HS-27A (cell line): Measurements from ENCODE around the gene CCDC171.
"Not testable (repeated sequence)": the region's sequence is repeated elsewhere in the genome, so short reads cannot be mapped to it uniquely, and the experiment has no call there.

ENCODE experiments used
- DNase-seq: peaks from one replicate; pipeline ENCODE4 v3.0.0-alpha.2; 2012; ENCODE audit warnings: low read depth, missing footprints

The CCDC171 gene

DNA sequence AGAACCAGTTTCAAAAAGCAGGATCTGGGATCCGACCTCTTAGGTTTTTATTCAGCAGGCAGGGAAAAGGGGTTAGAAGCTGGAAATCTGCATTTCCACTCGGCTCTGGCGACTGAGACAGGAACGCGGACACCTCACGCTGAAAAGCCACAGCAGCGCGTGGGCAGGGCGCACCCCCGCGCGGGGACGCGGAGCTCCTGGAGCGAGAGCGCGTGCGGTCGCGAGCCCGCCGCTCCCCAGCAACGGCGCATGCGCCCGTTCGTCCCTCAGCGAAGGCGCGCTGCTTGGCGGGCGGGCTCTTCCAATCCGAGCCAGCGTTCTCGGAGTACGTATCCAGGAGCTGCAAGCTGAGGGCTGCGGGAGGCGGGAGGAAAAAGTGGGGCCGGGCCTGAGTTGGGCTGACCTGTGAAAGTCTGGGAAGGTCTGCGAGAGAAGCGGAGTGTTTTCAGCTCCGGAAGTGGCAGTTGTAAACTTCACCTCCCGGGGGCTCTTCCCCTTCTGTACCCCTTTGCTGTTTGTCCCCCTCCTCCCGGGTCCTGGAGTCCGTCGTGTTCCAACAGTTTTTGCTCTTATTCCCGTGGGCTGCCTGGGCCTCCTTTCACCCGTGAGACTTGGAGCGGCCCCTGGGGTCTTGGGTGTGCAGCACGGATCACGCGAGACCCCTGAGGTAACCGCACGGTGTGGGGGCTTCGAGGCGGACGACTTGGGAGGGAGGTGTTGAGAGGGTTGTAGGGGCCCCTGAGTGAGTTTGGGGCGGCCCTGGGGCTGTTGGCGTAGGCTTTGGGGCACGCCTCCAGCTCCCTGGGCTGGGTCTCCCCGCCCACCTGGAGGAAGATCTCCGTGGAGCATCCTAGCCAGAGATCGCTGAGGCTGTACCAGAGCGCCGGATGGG, at the start of gene CCDC171:
Gene CCDC171 (plus strand): TSS at position 408 of the 892 bp plus-strand sequence. CDS start 11,046 bp downstream, outside the sequence.
- peak; percentile 64 for DNase-seq

DNA sequence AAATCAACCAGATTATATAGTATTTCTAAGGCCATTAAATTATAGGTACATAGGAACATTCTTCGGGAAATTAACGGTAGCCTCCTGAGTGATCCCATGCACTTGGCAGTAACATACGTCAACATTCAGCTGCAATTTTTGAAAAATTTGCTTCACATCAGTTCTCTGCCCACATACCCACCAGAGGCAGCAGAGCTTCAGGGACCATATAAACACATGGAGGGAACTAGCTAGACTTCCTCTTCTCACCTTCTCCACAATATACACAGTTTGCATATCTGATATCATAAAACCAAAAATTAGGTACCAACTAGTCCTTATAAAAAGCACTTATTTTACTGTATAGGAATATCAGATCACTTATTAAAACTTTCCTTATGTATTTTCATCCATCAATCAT, 46.9 kb upstream of the CCDC171 start:
- no peak for DNase-seq

DNA sequence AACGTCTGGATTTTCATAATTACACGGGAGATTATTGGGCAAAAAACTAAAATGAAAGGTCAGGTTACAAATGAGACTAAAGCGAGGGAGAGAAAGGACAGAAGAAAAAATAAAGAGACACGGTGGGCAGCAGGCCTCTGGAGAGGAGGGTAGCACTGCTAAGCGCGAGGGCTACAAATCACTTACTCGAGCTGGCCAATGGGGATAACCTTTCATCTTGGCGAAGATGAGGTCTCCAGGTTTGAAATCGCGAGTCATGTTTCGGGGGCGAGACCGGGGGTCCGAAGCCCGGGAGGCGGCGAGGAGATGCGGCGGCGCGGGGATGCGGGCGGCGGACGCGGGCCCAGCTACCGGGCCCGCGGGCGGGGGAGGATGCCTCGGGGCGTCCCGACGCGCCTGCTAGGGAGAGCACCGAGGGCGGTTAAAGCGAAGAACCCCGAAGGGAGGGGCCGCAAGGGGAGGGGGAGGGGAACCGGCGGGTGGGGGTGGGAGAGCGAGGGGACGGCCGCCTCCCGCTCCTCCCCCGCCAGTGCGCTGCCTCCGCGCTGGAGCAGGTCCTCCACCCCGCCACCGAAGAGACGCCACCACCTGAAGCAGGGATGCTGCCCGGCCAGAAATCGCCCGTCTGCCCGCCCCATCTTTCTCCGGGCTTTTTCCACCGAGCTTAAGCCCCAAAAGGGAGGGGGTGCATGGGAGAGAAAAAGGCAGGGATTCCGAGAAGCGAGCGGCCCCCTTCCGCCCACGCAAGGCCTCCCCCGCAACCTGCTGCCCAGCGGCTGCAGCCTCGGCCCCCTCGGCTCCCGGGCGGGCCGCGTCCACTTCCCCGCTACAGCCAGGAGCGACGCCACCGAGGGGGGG, 42.7 kb upstream of the CCDC171 start:
- no peak for DNase-seq

DNA sequence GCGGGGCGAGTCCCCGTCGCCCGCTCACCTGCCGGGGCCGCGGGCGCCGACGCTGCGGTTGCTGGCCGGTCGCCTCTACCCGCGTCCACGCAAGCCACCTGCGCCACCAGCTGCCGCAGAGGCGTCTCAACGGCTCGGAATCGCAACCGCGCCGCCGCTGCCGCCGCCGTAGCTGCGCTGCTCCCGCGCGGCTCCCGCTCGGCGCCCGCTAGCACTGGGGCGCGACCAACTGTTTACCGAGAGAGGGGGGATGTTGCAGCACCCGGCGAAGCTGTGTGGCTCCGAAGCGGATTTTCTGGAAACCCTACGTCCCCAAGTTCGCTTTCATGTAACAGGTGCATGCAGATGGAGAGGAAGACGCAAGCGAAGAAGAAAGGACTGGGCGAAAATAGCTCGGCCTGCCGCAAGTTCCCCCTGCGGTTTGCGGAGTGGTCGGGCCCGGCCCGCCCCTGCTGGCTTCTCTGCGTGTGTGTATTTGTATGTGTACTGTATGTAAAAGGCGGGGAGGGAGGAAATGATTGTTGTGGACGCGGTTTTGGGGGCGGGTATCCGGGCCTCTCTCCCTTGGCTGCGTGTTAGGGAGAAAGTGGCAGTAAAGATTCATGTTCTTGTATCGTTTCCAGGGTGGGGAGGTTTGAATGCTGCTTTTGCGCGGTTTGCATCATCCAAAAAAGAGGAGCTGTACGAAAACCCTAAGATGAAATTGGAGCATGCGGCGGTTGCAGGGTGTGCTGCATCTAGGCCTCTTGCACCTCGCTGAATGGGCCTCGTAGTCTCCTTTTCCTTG, 41.9 kb upstream of the CCDC171 start, which contains the start of gene PSIP1:
Gene PSIP1 (minus strand): TSS at position 182 of the 787 bp plus-strand sequence. CDS start 782 bp downstream, outside the sequence.
- peak; percentile 49 for DNase-seq

DNA sequence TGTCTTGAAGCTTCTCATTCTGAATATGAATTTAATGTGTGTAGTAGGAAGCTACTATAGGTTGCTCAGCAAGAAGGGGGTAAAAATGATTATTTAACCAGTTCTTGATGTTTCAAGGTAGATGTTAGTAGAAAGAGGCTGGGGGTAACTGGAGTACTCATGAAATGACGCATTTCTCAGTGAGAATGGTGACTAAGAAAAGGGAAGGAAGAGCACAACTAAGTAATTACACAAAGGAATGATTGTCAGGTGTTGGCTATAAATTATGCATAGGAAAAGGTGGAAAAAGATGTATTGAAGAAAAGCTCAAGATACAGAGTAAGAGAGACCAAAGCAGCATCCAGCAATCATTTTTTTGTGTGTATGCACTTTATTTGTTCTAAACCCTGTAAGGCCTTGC, 40.6 kb upstream of the CCDC171 start:
- no peak for DNase-seq

DNA sequence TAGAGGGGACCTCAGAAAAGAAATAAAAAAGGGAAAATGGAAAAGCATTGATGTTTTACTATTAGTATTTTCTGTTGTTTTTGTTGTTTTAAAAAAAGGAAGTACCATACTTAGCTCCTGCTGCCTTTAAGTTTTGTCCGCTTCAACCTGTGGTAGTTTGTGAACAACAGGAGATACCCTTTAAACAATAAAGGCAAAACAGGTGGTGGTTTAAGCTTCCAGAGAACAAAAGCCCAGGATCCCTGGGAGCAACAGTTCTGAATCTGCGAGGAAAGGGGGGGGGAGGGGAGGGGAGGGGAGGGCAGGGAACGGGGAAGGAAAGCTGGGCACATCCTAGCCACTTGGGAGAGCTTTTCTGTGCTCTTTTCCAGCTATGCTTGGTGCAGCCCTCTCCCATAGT, 40.0 kb upstream of the CCDC171 start:
- DNase-seq, result no peak

DNA sequence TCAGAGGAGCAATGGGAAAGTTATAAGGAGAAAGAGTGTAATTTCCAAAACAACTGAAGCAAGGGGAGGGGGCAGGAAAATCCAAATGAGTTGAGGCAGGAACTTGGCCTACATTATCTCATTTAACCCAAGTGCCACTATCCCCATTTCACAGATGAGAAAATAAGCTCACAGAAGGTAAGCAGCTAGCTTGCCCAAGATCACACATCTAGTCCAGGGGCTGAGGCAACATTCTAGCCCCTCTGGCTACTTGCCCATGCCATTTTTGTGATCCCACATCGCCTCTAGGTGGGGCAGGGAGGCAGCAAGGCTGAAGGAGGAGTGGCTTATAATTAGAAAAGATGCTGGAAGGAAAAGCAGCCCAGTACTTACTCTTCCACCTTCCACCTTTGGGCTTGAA, 39.5 kb upstream of the CCDC171 start:
- DNase-seq, result no peak

DNA sequence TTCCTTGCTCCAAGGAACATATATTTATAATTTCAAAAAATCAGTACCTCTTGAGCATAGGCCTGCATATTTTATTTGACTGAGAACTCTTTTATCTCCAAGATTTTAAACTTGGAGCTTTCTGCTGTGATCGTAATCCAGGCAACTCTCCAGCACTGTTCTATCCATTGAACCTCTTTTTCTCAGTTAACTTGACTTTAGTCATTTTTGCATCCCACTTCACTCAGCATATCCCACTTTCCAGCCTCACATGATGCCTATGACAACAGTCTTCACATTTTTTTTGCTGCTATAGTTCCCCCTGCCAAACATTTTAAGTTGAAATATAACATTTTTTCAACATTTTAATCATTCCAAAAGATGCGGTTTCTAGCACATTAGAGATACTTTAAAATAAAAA, 33.0 kb upstream of the CCDC171 start:
- no peak for DNase-seq

DNA sequence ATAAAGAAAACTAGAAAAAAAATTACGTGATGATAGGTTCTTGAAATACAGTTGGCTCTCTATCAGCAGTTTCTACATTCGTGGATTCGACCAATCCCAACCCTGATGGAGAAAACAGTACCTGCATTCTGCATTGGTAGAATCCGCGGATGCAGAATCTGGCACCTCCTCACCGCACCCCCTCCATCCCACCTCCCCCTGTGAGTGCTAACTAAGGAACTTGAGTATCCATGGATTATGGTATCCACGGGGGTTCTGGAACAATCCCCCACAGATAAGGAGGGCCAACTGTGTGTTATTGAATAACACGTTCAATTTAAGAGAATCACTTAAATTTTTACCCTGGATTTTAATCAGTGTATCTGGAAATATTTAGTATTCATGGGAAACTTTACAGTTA, 31.6 kb upstream of the CCDC171 start:
- DNase-seq, result no peak

DNA sequence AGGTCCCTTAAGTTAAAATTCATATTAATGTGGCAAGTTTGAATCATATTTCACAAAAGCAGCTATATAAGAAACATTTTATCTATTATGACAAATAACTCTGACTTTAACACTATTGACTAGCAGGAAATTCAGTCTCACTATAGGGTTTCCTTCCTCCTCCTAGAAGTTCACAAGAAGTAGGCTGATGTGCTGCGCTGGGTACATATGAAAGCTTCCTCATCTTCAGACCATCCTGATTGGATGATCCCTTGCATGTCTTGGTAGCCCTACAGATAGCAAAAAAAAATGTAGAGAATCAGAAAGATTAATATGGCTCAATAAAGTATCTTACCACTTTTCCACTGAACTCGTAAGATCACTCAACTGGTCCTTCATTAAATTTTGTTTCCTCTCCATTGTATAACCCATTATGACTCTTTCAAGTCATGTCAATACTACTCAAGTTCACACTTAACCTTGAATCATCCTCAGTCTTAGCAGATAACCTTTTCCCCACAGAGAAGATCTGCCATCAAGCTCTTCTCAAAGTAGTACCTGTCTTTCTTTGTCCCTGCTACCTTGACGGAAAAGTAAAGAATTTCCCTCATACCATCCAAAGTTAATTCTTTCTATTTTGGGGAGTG, 30.6 kb upstream of the CCDC171 start:
- no peak for DNase-seq

DNA sequence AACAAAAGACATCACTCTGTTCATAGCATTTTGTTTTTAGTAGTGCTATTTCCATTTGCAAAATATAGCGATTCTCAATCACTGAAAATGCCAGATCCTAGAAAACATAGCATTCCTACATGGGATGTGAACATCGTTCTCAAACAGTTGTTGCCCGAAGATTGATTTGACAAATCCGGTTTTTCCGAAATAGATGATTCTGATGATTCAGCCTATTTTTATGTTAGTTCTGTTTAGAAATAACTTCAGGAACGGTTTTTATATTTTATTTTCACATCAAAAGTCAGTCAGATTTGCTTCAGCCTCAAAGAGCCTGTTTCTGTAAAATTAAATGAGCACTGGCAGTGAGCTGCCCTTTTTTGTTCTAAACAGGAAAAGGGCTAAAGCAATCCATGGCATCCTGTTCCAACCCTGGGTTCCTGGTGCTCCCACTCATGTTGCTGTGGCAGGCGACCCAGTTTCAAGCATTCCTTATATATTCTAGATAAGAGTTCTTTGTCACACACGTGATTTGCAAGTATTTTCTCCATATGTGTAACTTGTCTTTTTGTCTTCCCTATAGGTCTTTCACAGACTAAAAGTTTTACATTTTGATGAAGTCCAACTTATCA, 27.9 kb upstream of the CCDC171 start:
- no peak for DNase-seq

DNA sequence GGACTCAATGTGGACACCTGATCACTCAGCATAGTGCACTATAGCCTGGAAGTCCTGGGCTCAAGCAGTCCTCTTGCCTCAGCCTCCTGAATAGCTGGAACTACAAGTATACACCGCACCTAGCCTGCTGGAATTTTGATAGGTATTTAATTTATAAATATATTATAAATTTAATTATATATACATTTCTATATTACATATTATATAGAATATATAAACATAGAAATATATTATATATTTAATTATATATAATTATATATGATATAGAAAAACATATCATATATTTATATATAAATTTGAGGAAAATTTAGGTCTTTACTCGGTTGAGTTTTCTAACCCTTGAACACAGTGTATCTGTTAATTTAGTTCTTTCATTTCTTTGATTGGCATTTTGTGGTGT, 26.9 kb upstream of the CCDC171 start:
- no peak for DNase-seq

DNA sequence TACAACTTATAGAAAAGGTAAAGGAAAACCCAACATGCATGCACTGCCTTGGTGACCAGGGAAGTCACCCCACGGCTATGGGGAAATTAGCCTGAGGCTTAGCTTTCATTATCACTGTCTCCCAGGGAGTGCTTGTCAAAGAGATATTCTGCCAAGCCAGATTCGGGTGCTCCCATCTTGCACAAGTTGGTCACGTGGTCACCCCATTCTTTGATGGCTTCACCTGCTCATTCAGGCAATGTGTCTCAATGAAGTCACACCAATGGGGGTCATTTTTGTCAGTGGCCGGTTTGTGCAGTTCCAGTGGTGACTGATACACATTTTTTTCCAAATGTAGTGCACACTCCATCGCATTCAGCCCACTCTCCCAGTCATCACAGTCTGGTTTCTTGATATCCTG, 25.8 kb upstream of the CCDC171 start:
- not testable (repeated sequence) for DNase-seq

DNA sequence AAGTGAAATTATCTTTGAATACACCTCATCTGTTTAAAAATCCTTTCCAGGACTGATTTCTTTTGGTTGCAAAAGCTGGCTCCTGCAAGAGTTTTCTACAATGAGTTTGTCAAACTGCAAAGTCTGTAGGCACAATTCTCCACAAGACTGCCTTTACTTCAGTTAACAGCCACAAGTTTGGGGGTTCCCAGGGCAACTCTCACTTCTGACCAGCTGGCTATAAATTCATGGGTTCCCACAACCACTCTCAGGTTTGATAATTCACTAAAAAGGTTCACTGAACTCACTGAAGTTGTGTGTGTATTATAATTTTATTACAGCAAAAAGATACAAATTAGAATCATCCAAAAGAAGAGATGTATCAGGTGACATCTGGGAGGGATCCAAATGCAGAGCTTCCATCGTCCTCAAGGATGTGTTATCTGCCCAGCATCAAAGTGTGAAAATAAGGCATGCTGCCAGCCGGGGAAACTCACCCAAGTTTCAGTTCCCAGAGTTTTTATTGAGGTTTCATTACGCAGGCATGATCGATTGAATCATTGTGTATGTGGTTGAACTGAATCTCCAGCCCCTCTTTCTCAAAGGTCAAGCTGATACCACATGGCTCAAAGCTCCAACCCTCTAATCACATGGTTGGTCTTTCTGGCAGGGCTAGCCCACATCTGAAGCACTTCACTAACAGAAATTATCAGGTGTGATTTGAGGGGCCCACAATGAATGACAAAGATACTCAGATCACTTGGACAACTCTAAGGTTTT, 23.1 kb upstream of the CCDC171 start:
- no peak for DNase-seq

DNA sequence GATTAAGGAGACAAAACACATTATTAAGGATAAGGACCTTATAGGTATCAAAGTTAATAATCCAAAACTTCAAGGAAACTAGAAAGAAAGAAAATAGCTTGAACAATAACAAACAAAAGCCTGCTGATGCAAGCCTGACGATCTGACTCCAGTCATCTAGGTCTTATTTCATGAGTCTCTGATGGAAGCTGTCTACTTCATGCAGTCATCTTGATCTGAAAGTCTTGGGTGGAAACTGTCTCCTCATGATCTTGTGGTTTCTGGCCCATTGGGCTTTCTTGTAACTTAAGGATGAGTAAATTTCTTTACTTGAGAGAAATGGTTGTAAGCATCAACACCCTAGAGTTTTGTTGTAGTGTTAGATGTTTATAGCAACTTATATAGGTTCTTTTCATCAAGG, 21.5 kb upstream of the CCDC171 start:
- no peak for DNase-seq

DNA sequence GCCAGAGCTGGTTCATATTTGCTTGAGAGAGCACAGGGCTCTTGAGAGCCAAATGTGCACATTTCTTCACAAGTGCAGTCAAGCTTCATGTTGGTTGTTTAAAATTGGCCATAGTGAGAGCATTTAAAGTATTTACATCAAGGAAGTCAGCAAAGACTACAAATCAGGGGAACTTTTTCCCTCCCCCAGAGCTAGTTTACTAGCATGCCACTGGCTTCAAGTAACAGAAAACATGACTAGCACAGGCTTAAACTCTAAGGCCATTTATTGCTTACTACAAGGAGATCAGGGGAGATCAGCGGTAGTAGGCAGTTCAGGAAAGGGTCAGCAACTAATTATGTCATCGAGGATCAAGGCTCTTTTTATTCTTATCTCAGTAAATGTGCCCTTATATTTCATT, 11.0 kb upstream of the CCDC171 start:
- no peak for DNase-seq

DNA sequence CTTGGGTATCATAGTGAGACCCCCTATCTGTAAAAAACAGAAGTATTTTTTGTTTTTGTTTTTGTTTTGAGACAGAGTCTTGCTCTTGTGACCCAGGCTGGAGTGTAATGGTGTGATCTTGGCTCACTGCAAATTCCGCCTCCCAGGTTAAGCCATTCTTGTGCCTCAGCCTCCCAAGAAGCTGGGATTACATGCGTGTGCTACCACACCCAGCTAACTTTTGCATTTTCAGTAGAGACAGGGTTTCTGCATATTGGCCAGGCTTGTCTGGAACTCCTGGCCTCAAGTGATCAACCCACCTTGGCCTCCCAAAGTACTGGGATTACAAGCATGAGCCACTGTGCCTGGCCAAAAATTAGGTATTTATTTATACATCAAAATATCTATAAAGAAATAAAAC, 10.2 kb upstream of the CCDC171 start:
- DNase-seq, result no peak

DNA sequence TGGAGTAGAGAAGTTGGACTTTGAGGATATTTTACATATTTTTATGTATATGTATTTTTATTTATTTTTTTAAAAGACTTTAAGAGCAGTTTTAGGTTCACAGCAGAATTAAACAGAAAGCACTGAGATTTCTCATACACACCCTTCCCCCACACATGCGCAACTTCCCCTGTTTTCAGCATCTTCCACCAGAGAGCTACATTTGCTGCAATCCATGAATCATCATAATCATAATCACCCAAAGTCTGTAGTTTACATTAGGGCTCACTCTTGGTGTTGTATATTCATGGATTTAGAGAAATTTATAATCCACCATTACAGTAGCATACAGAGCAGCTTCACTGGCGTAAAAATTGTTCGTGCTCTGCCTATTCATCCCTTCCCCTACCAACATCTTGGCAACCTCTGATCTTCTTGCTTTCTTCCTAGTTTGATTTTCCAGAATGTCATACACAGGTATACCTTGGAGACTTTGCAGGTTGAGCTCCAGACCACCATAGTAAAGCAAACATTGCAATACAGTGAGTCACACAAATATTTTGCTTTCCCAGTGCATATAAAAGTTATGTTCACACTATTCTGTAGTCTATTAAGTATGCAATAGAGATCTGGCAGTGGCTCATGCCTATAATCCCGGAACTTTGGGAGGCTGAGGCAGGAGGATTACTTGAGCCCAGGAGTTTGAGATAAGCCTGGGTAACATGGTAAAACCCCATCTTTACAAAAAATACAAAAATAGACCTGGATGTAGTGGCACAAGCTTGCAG, 9.6 kb upstream of the CCDC171 start:
- no peak for DNase-seq

DNA sequence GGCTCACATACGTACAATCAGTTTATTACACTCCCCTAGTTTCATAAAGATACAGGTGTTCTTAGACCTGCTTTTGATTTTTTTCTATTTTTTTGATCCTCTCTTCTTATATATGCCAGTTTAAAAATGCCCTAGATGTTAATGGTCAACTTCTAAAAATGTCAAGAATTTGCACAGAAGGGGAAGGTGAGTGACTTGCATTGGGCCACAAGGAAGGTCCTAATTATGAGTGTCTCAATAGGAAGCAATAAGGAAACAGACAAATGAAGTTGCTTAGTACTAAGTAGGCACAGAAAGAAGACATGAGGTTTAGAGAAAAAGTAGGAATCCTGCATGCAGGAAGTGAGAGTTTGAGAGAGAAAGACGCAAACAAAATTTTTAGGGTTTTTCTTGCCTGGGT, 3.2 kb upstream of the CCDC171 start:
- DNase-seq, result no peak

DNA sequence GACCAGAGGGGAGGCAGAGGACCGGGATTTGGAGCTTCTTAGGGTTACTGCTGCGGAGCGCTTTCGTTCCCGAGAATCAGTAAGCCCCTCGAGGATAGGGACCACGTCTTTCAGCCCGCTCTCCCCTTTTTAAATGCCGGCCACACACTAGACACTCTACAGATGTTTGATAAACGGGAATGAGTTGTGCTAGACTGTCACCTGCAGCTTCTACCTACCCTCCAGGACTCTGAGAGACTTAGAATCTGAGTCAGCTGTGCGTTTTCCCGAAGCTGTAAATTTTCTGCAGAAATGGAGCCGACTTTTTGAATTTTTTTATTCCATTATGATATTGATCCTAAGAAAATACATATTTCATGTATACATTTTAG, 670 bp downstream of the CCDC171 start:
- DNase-seq, result no peak
